Stimulated activated CD4-positive, alpha-beta T cell treated with anti-CD3 and anti-CD28 coated beads, TNF-alpha, amount 100 ng/mL, for 24 hours (primary cell): ENCODE measurements around the gene ANKS6.

Source experiments
- DNase-seq, 3 experiments: peaks; one replicate each; pipeline ENCODE4 v3.0.0-alpha.2; 2020; ENCODE audit warnings: low read depth in 3 of 3

The ANKS6 gene

GRCh38 chr9:98815391-98815951 is 19.1 kb upstream of the ANKS6 start:
- DNase-seq: no peak

GRCh38 chr9:98811051-98811650 is 14.8 kb upstream of the ANKS6 start:
- DNase-seq: no peak

- DNase-seq: no peak
Observed at GRCh38 chr9:98810102-98810842, 13.9 kb upstream of the ANKS6 start.

GRCh38 chr9:98809311-98810101 is 13.2 kb upstream of the ANKS6 start:
- DNase-seq: no peak

GRCh38 chr9:98808875-98809274 is 12.5 kb upstream of the ANKS6 start:
- no peak for DNase-seq

- DNase-seq: no peak
Observed at GRCh38 chr9:98808411-98808815, 12.1 kb upstream of the ANKS6 start.

- DNase-seq: peak in 1 of 3 experiments; percentile 39
Observed at GRCh38 chr9:98807814-98808195, 11.4 kb upstream of the ANKS6 start.

GRCh38 chr9:98807070-98807813 is 10.9 kb upstream of the ANKS6 start, which contains the start of gene GALNT12:
TSS of gene GALNT12 (plus strand) at chr9:98807670. CDS start at chr9:98807699, 29 bp downstream.
- peak in 2 of 3 experiments; percentile 39 to 63 for DNase-seq

- DNase-seq: no peak
Observed at GRCh38 chr9:98806394-98807035, 10.2 kb upstream of the ANKS6 start.

GRCh38 chr9:98805506-98806272 is 9.3 kb upstream of the ANKS6 start:
- no peak for DNase-seq

- DNase-seq: no peak
Observed at GRCh38 chr9:98804083-98804482, 7.7 kb upstream of the ANKS6 start.

- DNase-seq: no peak
Observed at GRCh38 chr9:98801969-98802371, 5.6 kb upstream of the ANKS6 start.

- DNase-seq: no peak
Observed at GRCh38 chr9:98801561-98801960, 5.2 kb upstream of the ANKS6 start.

GRCh38 chr9:98798254-98798653 is 1.9 kb upstream of the ANKS6 start:
- DNase-seq: no peak

- no peak for DNase-seq
Observed at GRCh38 chr9:98797491-98797890, 1.1 kb upstream of the ANKS6 start.

- DNase-seq: no peak
Observed at GRCh38 chr9:98795970-98796363, 388 bp downstream of the ANKS6 start.

- no peak for DNase-seq
Observed at GRCh38 chr9:98795295-98795955, 930 bp downstream of the ANKS6 start.

- DNase-seq: no peak
Observed at GRCh38 chr9:98794802-98795201, 1.6 kb downstream of the ANKS6 start.

- DNase-seq: no peak
Observed at GRCh38 chr9:98793031-98793430, 3.3 kb downstream of the ANKS6 start.
